ENCODE data around the gene ARL5B.
"Not testable (repeated sequence)": the region's sequence is repeated elsewhere in the genome, so short reads cannot be mapped to it uniquely, and the experiment has no call there.

ARL5B gene

GRCh38 chr10:18620856-18621255 lies 38.4 kb upstream of the ARL5B start:
- no peak for DNase-seq
- no peaks in the 10 kb centered on the region for H3K27me3 ChIP-seq (replicated peaks)
- no peaks in the 10 kb centered on the region for H3K36me3 ChIP-seq (replicated peaks)
- in situ Hi-C loops (cut with HindIII; ENCODE audit: low pct_ligation_motif_present, low sequenced_read_pairs), result no loop called here
- no peak overlapping the region for H3K27ac ChIP-seq
- TF ChIP-seq, protein P1, sequence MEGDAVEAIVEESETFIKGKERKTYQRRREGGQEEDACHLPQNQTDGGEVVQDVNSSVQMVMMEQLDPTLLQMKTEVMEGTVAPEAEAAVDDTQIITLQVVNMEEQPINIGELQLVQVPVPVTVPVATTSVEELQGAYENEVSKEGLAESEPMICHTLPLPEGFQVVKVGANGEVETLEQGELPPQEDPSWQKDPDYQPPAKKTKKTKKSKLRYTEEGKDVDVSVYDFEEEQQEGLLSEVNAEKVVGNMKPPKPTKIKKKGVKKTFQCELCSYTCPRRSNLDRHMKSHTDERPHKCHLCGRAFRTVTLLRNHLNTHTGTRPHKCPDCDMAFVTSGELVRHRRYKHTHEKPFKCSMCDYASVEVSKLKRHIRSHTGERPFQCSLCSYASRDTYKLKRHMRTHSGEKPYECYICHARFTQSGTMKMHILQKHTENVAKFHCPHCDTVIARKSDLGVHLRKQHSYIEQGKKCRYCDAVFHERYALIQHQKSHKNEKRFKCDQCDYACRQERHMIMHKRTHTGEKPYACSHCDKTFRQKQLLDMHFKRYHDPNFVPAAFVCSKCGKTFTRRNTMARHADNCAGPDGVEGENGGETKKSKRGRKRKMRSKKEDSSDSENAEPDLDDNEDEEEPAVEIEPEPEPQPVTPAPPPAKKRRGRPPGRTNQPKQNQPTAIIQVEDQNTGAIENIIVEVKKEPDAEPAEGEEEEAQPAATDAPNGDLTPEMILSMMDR (IDR thresholded peaks at IDR 0.05; ENCODE audit: low read depth, low read length, missing control alignments), result no peak
- H3K4me3 ChIP-seq (ENCODE audit: low read depth, low read length), result no peak overlapping the region

GRCh38 chr10:18623671-18624070 lies 35.6 kb upstream of the ARL5B start:
- DNase-seq, result peak; percentile 12
- H3K27ac ChIP-seq; H3K36me3 ChIP-seq (replicated peaks); H3K4me3 ChIP-seq (ENCODE audit: low read depth, low read length); H3K27me3 ChIP-seq (replicated peaks); in situ Hi-C loops (cut with HindIII; ENCODE audit: low pct_ligation_motif_present, low sequenced_read_pairs): not testable (repeated sequence)

DNA sequence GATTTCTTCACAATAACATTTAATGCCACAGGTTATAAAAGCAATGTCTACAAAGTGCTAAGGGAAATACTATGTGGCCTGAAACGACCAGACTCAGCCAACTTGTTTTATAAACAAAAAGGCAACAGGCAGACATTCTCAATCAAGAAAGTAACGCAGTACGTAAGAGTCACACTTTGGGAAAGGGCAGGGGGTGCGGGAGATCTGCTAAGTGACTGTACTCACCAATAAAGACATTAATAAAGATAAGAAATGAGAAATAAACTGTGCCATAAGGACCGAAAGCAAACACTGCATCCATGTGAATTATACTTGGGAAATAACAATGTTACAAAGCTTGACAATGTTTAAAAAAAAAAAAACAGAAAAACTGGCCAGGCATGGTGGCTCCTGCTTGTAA lies 33.3 kb upstream of the ARL5B start:
- Histone ChIP-seq H3K27me3 (replicated peaks) (no peaks in the 10 kb centered on the region), H3K4me3 (ENCODE audit: low read depth, low read length) (no peak overlapping the region), H3K36me3 (replicated peaks) (no peaks in the 10 kb centered on the region), H3K27ac (no peak overlapping the region)
- TF ChIP-seq, protein P1 (IDR thresholded peaks at IDR 0.05; ENCODE audit: low read depth, low read length, missing control alignments), result no peak
- in situ Hi-C loops (cut with HindIII; ENCODE audit: low pct_ligation_motif_present, low sequenced_read_pairs), result no loop called here
- no peak for DNase-seq

- in situ Hi-C loops (cut with HindIII; ENCODE audit: low pct_ligation_motif_present, low sequenced_read_pairs); H3K27me3 ChIP-seq (replicated peaks); H3K36me3 ChIP-seq (replicated peaks): not testable (repeated sequence)
- Histone ChIP-seq H3K27ac (peak overlapping the region; percentile 72), H3K4me3 (ENCODE audit: low read depth, low read length) (peak overlapping the region; percentile 65)
- peak; percentile 75 for DNase-seq
These were observed 31.7 kb upstream of the ARL5B start for GRCh38 chr10:18627452-18628018.

- H3K4me3 ChIP-seq (ENCODE audit: low read depth, low read length); H3K27me3 ChIP-seq (replicated peaks); in situ Hi-C loops (cut with HindIII; ENCODE audit: low pct_ligation_motif_present, low sequenced_read_pairs); H3K36me3 ChIP-seq (replicated peaks); DNase-seq; H3K27ac ChIP-seq: not testable (repeated sequence)
These were observed 26.7 kb upstream of the ARL5B start for GRCh38 chr10:18632500-18632899.

DNA sequence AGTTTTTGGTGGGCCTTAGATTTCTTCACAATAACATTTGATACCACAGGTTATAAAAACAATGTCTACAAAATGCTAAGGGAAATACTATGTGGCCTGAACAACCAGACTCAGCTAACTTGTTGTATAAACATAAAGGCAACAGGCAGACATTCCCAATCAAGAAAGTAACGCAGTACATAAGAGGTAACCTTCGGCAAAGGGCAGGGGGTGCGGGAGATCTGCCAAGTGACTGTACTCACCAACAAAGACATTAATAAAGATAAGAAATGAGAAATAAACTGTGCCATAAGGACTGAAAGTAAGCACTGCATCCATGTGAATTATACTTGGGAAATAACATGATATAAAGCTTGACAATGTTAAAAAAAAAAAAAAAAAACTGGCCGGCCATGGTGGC lies 23.2 kb upstream of the ARL5B start:
- H3K4me3 ChIP-seq (ENCODE audit: low read depth, low read length), result no peak overlapping the region
- DNase-seq, result no peak
- no peak overlapping the region for H3K27ac ChIP-seq
- TF ChIP-seq, protein P1 (IDR thresholded peaks at IDR 0.05; ENCODE audit: low read depth, low read length, missing control alignments), result no peak
- H3K36me3 ChIP-seq (replicated peaks), result no peaks in the 10 kb centered on the region
- in situ Hi-C loops (cut with HindIII; ENCODE audit: low pct_ligation_motif_present, low sequenced_read_pairs), result no loop called here
- H3K27me3 ChIP-seq (replicated peaks), result no peaks in the 10 kb centered on the region

GRCh38 chr10:18637400-18637799 lies 21.8 kb upstream of the ARL5B start:
- DNase-seq; in situ Hi-C loops (cut with HindIII; ENCODE audit: low pct_ligation_motif_present, low sequenced_read_pairs); H3K27me3 ChIP-seq (replicated peaks); H3K4me3 ChIP-seq (ENCODE audit: low read depth, low read length); H3K27ac ChIP-seq; H3K36me3 ChIP-seq (replicated peaks): not testable (repeated sequence)

- H3K27ac ChIP-seq; H3K4me3 ChIP-seq (ENCODE audit: low read depth, low read length); H3K36me3 ChIP-seq (replicated peaks); H3K27me3 ChIP-seq (replicated peaks); in situ Hi-C loops (cut with HindIII; ENCODE audit: low pct_ligation_motif_present, low sequenced_read_pairs); DNase-seq: not testable (repeated sequence)
These were observed 19.5 kb upstream of the ARL5B start for GRCh38 chr10:18639719-18640118.
